ENCODE data around the gene DMD. TPM values are rescaled to one million over a fixed set of nuclear protein-coding genes. Genes with fewer than 3 reads are reported as not detected.

DMD gene
- total RNA-seq, 2 experiments from 2014 or later = 0.20 to 0.47 TPM

- intact Hi-C loops (cut with DNase I, micrococcal nuclease) = no loop called here
- no peak overlapping the region for H3K27ac ChIP-seq (ENCODE audit: low read depth in 1 of 2, low read length in 2 of 2)
- H3K27me3 ChIP-seq (ENCODE audit: control insufficient read depth in 1 of 2, insufficient read depth in 2 of 2, low read length in 2 of 2) = no peaks in the 10 kb centered on the region
- Mint-ChIP-seq H3K27me3 (no peaks in the 10 kb centered on the region), H3K9me3 (no peaks in the 10 kb centered on the region), H3K4me1 (ENCODE audit: low read depth) (no peaks in the 10 kb centered on the region), H3K36me3 (ENCODE audit: low read depth) (no peaks in the 10 kb centered on the region), H3K27ac (no peak overlapping the region), H3K4me3 (no peak overlapping the region)
- no peak for ATAC-seq (ENCODE audit: poor library complexity)
- H3K9me3 ChIP-seq (ENCODE audit: control insufficient read depth in 1 of 2, insufficient read depth in 1 of 2, low read length in 2 of 2) = no peaks in the 10 kb centered on the region
- H3K4me3 ChIP-seq (ENCODE audit: low read length) = no peak overlapping the region
- POLR2A ChIA-PET = no interaction called here
- H3K36me3 ChIP-seq (ENCODE audit: insufficient read depth, low read length) = no peaks in the 10 kb centered on the region
- CTCF ChIA-PET = no interaction called here
- no peaks in the 10 kb centered on the region for H3K4me1 ChIP-seq (ENCODE audit: insufficient read depth, low read length)
- no peak for DNase-seq
- TF ChIP-seq, protein P1, sequence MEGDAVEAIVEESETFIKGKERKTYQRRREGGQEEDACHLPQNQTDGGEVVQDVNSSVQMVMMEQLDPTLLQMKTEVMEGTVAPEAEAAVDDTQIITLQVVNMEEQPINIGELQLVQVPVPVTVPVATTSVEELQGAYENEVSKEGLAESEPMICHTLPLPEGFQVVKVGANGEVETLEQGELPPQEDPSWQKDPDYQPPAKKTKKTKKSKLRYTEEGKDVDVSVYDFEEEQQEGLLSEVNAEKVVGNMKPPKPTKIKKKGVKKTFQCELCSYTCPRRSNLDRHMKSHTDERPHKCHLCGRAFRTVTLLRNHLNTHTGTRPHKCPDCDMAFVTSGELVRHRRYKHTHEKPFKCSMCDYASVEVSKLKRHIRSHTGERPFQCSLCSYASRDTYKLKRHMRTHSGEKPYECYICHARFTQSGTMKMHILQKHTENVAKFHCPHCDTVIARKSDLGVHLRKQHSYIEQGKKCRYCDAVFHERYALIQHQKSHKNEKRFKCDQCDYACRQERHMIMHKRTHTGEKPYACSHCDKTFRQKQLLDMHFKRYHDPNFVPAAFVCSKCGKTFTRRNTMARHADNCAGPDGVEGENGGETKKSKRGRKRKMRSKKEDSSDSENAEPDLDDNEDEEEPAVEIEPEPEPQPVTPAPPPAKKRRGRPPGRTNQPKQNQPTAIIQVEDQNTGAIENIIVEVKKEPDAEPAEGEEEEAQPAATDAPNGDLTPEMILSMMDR (IDR thresholded peaks at IDR 0.05) = no peak
Observed at GRCh38 chrX:31098079-31098478, 2113.3 kb downstream of the DMD start.

DNA sequence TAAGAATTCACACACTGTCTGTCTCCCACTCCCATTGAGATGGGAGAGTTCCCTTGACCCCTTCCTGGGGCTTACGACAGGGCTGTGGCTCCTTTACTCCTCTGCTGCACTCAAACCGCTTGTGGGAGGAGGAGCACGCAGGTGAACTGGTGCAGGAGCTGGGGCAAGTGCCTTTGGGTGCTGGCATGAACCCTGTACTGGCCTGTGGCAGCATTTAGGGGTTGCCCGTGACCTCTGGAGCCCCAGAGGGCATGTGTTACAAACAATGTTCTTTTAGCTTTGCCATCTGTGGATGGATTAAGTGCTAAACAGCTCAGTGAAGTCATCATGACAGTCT is 2117.7 kb downstream of the DMD start:
- no peaks in the 10 kb centered on the region for H3K36me3 Mint-ChIP-seq (ENCODE audit: low read depth)
- DNase-seq = no peak
- no peaks in the 10 kb centered on the region for H3K4me1 Mint-ChIP-seq (ENCODE audit: low read depth)
- no peaks in the 10 kb centered on the region for H3K27me3 Mint-ChIP-seq
- no peaks in the 10 kb centered on the region for H3K36me3 ChIP-seq (ENCODE audit: insufficient read depth, low read length)
- no peak overlapping the region for H3K4me3 ChIP-seq (ENCODE audit: low read length)
- H3K27me3 ChIP-seq (ENCODE audit: control insufficient read depth in 1 of 2, insufficient read depth in 2 of 2, low read length in 2 of 2) = no peaks in the 10 kb centered on the region
- no peak overlapping the region for H3K4me3 Mint-ChIP-seq
- no peak overlapping the region for H3K27ac ChIP-seq (ENCODE audit: low read depth in 1 of 2, low read length in 2 of 2)
- intact Hi-C loops (cut with DNase I, micrococcal nuclease) = no loop called here
- H3K9me3 Mint-ChIP-seq = no peaks in the 10 kb centered on the region
- no peaks in the 10 kb centered on the region for H3K9me3 ChIP-seq (ENCODE audit: control insufficient read depth in 1 of 2, insufficient read depth in 1 of 2, low read length in 2 of 2)
- H3K4me1 ChIP-seq (ENCODE audit: insufficient read depth, low read length) = no peaks in the 10 kb centered on the region
- POLR2A ChIA-PET = no interaction called here
- H3K27ac Mint-ChIP-seq = no peak overlapping the region
- CTCF ChIA-PET = no interaction called here
- TF ChIP-seq, protein P1 (IDR thresholded peaks at IDR 0.05) = no peak
- no peak for ATAC-seq (ENCODE audit: poor library complexity)

DNA sequence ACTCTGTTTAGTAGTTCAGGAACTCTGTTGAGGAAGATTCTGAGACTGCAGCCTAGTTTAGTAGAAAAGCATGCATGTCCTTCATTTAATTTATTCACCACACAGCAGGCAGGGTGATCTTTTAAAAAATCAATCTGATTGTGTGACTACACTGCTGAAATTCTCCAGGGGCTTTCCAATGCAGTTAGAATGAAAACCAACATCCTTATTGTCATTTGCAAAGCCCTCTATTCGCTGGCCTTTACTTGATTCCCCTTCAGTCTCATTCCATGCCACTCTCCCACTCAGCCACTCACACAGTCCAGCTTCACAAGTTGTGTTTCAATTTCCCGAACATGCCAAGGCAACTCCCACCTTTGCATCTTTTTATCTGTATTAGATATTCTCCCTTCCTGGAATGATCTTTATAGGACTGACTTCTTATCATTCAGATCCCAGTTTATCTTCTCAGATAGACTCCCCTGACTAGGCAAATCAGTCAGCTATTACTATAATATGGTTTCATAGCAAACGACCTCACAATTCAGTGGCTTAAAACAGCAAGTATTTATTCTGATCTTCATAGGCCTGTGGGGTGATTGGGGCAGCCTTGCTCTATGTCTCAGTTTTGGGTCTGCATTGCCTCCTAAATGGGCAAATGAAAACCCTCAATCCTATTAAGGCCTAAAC is 2118.2 kb downstream of the DMD start:
- intact Hi-C loops (cut with DNase I, micrococcal nuclease) = no loop called here
- Histone ChIP-seq H3K9me3 (ENCODE audit: control insufficient read depth in 1 of 2, insufficient read depth in 1 of 2, low read length in 2 of 2) (no peaks in the 10 kb centered on the region), H3K27ac (ENCODE audit: low read depth in 1 of 2, low read length in 2 of 2) (no peak overlapping the region), H3K4me1 (ENCODE audit: insufficient read depth, low read length) (no peaks in the 10 kb centered on the region), H3K4me3 (ENCODE audit: low read length) (no peak overlapping the region), H3K36me3 (ENCODE audit: insufficient read depth, low read length) (no peaks in the 10 kb centered on the region), H3K27me3 (ENCODE audit: control insufficient read depth in 1 of 2, insufficient read depth in 2 of 2, low read length in 2 of 2) (no peaks in the 10 kb centered on the region)
- Mint-ChIP-seq H3K4me3 (no peak overlapping the region), H3K27ac (no peak overlapping the region), H3K9me3 (no peaks in the 10 kb centered on the region), H3K36me3 (ENCODE audit: low read depth) (no peaks in the 10 kb centered on the region), H3K27me3 (no peaks in the 10 kb centered on the region), H3K4me1 (ENCODE audit: low read depth) (no peaks in the 10 kb centered on the region)
- no peak for DNase-seq
- POLR2A ChIA-PET = no interaction called here
- TF ChIP-seq, protein P1 (IDR thresholded peaks at IDR 0.05) = no peak
- ATAC-seq (ENCODE audit: poor library complexity) = no peak
- CTCF ChIA-PET = no interaction called here

Data from CD4-positive, alpha-beta T cell (primary cell).